Liver (tissue), 9 donors: ENCODE data around the gene PDGFB. TPM values are rescaled to one million over a fixed set of nuclear protein-coding genes. Genes with fewer than 3 reads are reported as not detected.

Experiments used
- DNase-seq: peaks from one replicate; pipeline ENCODE4 v3.0.0-alpha.2; 2017; ENCODE audit warnings: low spot score
- H3K27ac ChIP-seq, 2 donors: one replicate each; pipeline ENCODE4 v1.7.0; 2013; ENCODE audit warnings: inconsistent platforms in 2 of 2, low read length in 2 of 2, control low read depth in 1 of 2, low read depth in 1 of 2, mild to moderate bottlenecking in 1 of 2
- H3K27me3 ChIP-seq, 4 donors: one replicate each; pipeline versions ENCODE4 v1.6.1 to v1.7.0; 2013; ENCODE audit warnings: low read length in 3 of 4, inconsistent platforms in 1 of 4, mild to moderate bottlenecking in 1 of 4, moderate library complexity in 1 of 4; ENCODE audit not compliant: control insufficient read depth in 4 of 4, insufficient read depth in 4 of 4
- H3K36me3 ChIP-seq, 4 donors: one replicate each; pipeline versions ENCODE4 v1.6.1 to v1.7.0; 2013; ENCODE audit warnings: low read length in 3 of 4, mild to moderate bottlenecking in 3 of 4, low read depth in 1 of 4, moderate library complexity in 1 of 4; ENCODE audit not compliant: control insufficient read depth in 4 of 4, insufficient read depth in 3 of 4
- H3K4me1 ChIP-seq, 4 donors: one replicate each; pipeline versions ENCODE4 v1.6.1 to v1.7.0; 2013; ENCODE audit warnings: low read length in 3 of 4, mild to moderate bottlenecking in 3 of 4, moderate library complexity in 1 of 4; ENCODE audit not compliant: control insufficient read depth in 4 of 4, insufficient read depth in 4 of 4
- H3K4me3 ChIP-seq, 3 donors: one replicate each; pipeline versions ENCODE4 v1.6.1 to v1.7.0; 2013; ENCODE audit warnings: low read length in 3 of 3, control low read depth in 1 of 3, low read depth in 1 of 3, mild to moderate bottlenecking in 1 of 3
- H3K9ac ChIP-seq, 2 donors: one replicate each; pipeline ENCODE4 v1.7.0; 2013; ENCODE audit warnings: low read length in 2 of 2, mild to moderate bottlenecking in 2 of 2, moderate library complexity in 2 of 2, control low read depth in 1 of 2, low read depth in 1 of 2
- H3K9me3 ChIP-seq, 4 donors: one replicate each; pipeline versions ENCODE4 v1.6.1 to v1.7.0; 2013; ENCODE audit warnings: low read length in 3 of 4; ENCODE audit not compliant: control insufficient read depth in 4 of 4
- ATF3 ChIP-seq: IDR thresholded peaks from 2 replicates; pipeline ENCODE4 v1.6.1; 2016; ENCODE audit warnings: antibody characterized with exemption
- CTCF ChIP-seq: fragments of 150-350 bp; IDR thresholded peaks from 2 replicates; pipeline ENCODE4 v1.5.1; 2017; ENCODE audit warnings: improper control_type of control experiment, low read depth, low read length; ENCODE audit not compliant: missing input control
- EGR1 ChIP-seq, 2 donors: IDR thresholded peaks; 2 replicates each; pipeline ENCODE4 v1.6.1; 2016 to 2018; ENCODE audit warnings: antibody characterized with exemption in 2 of 2, low read depth in 2 of 2
- FOXA1 ChIP-seq: IDR thresholded peaks from 2 replicates; pipeline ENCODE4 v1.6.1; 2016; ENCODE audit warnings: antibody characterized with exemption
- FOXA2 ChIP-seq: IDR thresholded peaks from 2 replicates; pipeline ENCODE4 v1.6.1; 2016; ENCODE audit warnings: antibody characterized with exemption
- GABPA ChIP-seq, 2 donors: IDR thresholded peaks in 1 of 2; conservative IDR thresholded peaks in 1 of 2; 2 replicates each; pipeline ENCODE4 v1.6.1; 2016; ENCODE audit warnings: antibody characterized with exemption in 2 of 2, mild to moderate bottlenecking in 1 of 2, moderate library complexity in 1 of 2
- HNF4A ChIP-seq, 2 donors: conservative IDR thresholded peaks; 2 replicates each; pipeline ENCODE4 v1.6.1; 2016; ENCODE audit warnings: antibody characterized with exemption in 2 of 2, mild to moderate bottlenecking in 2 of 2
- HNF4G ChIP-seq: IDR thresholded peaks from 2 replicates; pipeline ENCODE4 v1.6.1; 2016; ENCODE audit warnings: antibody characterized with exemption
- JUND ChIP-seq, 2 donors: IDR thresholded peaks; 2 replicates each; pipeline ENCODE4 v1.6.1; 2016; ENCODE audit warnings: antibody characterized with exemption in 2 of 2
- NR2F2 ChIP-seq: IDR thresholded peaks from 2 replicates; pipeline ENCODE4 v1.6.1; 2016; ENCODE audit warnings: antibody characterized with exemption
- RAD21 ChIP-seq, 2 donors: IDR thresholded peaks; 2 replicates each; pipeline ENCODE4 v1.6.1; 2016; ENCODE audit warnings: antibody characterized with exemption in 2 of 2, mild to moderate bottlenecking in 2 of 2
- REST ChIP-seq: IDR thresholded peaks from 2 replicates; pipeline ENCODE4 v1.6.1; 2016; ENCODE audit warnings: antibody characterized with exemption, mild to moderate bottlenecking
- RXRA ChIP-seq, 2 donors: IDR thresholded peaks; 2 replicates each; pipeline ENCODE4 v1.6.1; 2017 to 2018; ENCODE audit warnings: antibody characterized with exemption in 2 of 2, mild to moderate bottlenecking in 1 of 2
- SP1 ChIP-seq: IDR thresholded peaks from 2 replicates; pipeline ENCODE4 v1.6.1; 2018; ENCODE audit warnings: antibody characterized with exemption, mild to moderate bottlenecking
- TAF1 ChIP-seq: conservative IDR thresholded peaks from 2 replicates; pipeline ENCODE4 v1.6.1; 2016; ENCODE audit warnings: antibody characterized with exemption, mild to moderate bottlenecking
- YY1 ChIP-seq: IDR thresholded peaks from 2 replicates; pipeline ENCODE4 v1.6.1; 2016; ENCODE audit warnings: antibody characterized with exemption, mild to moderate bottlenecking
- ZBTB33 ChIP-seq: IDR thresholded peaks from 2 replicates; pipeline ENCODE4 v1.6.1; 2016; ENCODE audit warnings: antibody characterized with exemption
- WGBS: extraction: QIAGEN DNeasy Blood & Tissue Kit; methylation state at CpG from one replicate; pipeline ENCODE4 v1.1.7; 2013; 5-methylcytosine and 5-hydroxymethylcytosine counted together
- polyA plus RNA-seq, 2 donors: library from polyadenylated mRNA; stranded (reverse) in 1 of 2; unstranded in 1 of 2; fragments of 200-250 nt in 1 of 2; fragments of >200 nt in 1 of 2; fragmentation: Nextera tagmentation in 1 of 2; extraction: Ambion mirVana in 1 of 2; gene quantifications; one replicate each; pipeline versions ENCODE4 v1.2.1 to v1.2.3, GENCODE V29; 2013 to 2015
- total RNA-seq, 2 donors: library from RNA; depleted of rRNA; stranded (reverse); fragments of >200 nt; gene quantifications; one replicate each; pipeline ENCODE4 v1.2.3, GENCODE V29; 2014
- donor health status: healthy.
- donor health status: healthy.
- donor health status: healthy.
- donor health status: healthy.
- donor health status: healthy.

The PDGFB gene
- total and polyA plus RNA-seq, 4 donors, result 0.25 to 4.5 (median 1.7) TPM

- H3K27ac ChIP-seq, result peak overlapping the region in 1 of 2 donors; percentile 17
- H3K4me1 ChIP-seq, result peaks cover 12 to 58% (median 36%) of the 10 kb centered on the region in 4 donors
- 37% methylated on average over 92 of the region's 92 CpGs for WGBS
- peak overlapping the region in 1 of 3 donors; percentile 58 for H3K4me3 ChIP-seq
- no peak overlapping the region for H3K9ac ChIP-seq
- H3K27me3 ChIP-seq, result no peaks in the 10 kb centered on the region
- no peak for DNase-seq
- H3K9me3 ChIP-seq, result no peaks in the 10 kb centered on the region
- TF ChIP-seq JUND (IDR thresholded peaks at IDR 0.05) (no peak), SP1 (no peak), HNF4G (no peak), REST (no peak), CTCF (no peak), FOXA1 (no peak), RXRA (IDR thresholded peaks at IDR 0.05) (no peak), ZBTB33 (no peak), GABPA (IDR thresholded peaks at IDR 0.05 in 1 of 2, conservative IDR thresholded peaks at IDR 0.05 in 1 of 2) (no peak), EGR1 (IDR thresholded peaks at IDR 0.05; ENCODE audit: low read depth in 2 of 2) (no peak), NR2F2 (no peak), HNF4A (conservative IDR thresholded peaks at IDR 0.05) (no peak), TAF1 (no peak), ATF3 (no peak), RAD21 (IDR thresholded peaks at IDR 0.05) (no peak), YY1 (no peak), FOXA2 (no peak)
- H3K36me3 ChIP-seq, result no peaks in the 10 kb centered on the region
Observed at GRCh38 chr22:39241794-39242594, 2.8 kb downstream of the PDGFB start.
